HCT116 (cell line): ENCODE measurements around the gene PLEKHA6. TPM values are rescaled to one million over a fixed set of nuclear protein-coding genes. Genes with fewer than 3 reads are reported as not detected.
"Not testable (repeated sequence)": the region's sequence is repeated elsewhere in the genome, so short reads cannot be mapped to it uniquely, and the experiment has no call there.

ENCODE experiments used
- ATAC-seq: fragments of 200-7000 bp; cut with Tn5 transposase; 2 replicates; pipeline ENCODE4 v1.9.1; 2020; ENCODE audit warnings: mild to moderate bottlenecking, moderate library complexity
- BruUV-seq: library from RNA; stranded (reverse); fragments of 400-500 nt; replicated peaks from 2 replicates; lab custom pipeline; 2021; lab: Mats Ljungman, UMichigan
- CTCF ChIA-PET: fragments of 300-600 bp; sonication (Branson Sonifier 250); formaldehyde crosslinking; loops from one replicate; lab custom pipeline; 2021; ENCODE audit warnings: antibody characterized with exemption; lab: Charles Lee
- POLR2A ChIA-PET: fragments of 300-600, 350-600 bp; sonication (Branson Sonifier 250); formaldehyde crosslinking; loops from one replicate; lab custom pipeline; 2021; ENCODE audit warnings: antibody characterized with exemption; lab: Charles Lee
- RAD21 ChIA-PET, 2 experiments: fragments of 300-600 bp; sonication (Branson Sonifier 250); formaldehyde crosslinking; loops; one replicate each; lab custom pipeline; 2023; ENCODE audit warnings: low total read pairs in 2 of 2; ENCODE audit not compliant: uncharacterized antibody in 2 of 2, unreplicated experiment in 2 of 2, low non-redundant PET in 1 of 2; lab: Charles Lee
- DNase-seq: peaks from one replicate; pipeline ENCODE4 v3.0.0-alpha.2; 2010; ENCODE audit warnings: low read depth, low spot score
- H2AFZ ChIP-seq: fragments of 200-600 bp; shearing (Covaris generic), sonication (generic); 2 replicates; pipeline ENCODE4 v1.6.1; 2017; ENCODE audit warnings: low read depth, mixed run types, mixed read lengths, antibody characterized with exemption, low read length; ENCODE audit not compliant: poor library complexity, severe bottlenecking
- H3K27ac ChIP-seq: 2 replicates; pipeline ENCODE4 v1.5.1; 2012; ENCODE audit warnings: low read depth, low read length
- H3K27me3 ChIP-seq: fragments of 200-600 bp; sonication (generic); 2 replicates; pipeline ENCODE4 v1.6.1; 2016; ENCODE audit warnings: mixed run types, low read length, mixed read lengths; ENCODE audit not compliant: insufficient read depth
- H3K36me3 ChIP-seq, 2 experiments: fragments of 200-500 bp in 1 of 2; fragments of 200-600 bp in 1 of 2; sonication (Bioruptor generic) in 1 of 2; sonication (generic) in 1 of 2; 2 replicates each; pipeline versions ENCODE4 v1.5.1 to v1.6.1; 2014 to 2016; ENCODE audit warnings: low read length in 2 of 2, inconsistent platforms in 1 of 2, mixed read lengths in 1 of 2, mixed run types in 1 of 2; ENCODE audit not compliant: insufficient read depth in 2 of 2, control insufficient read depth in 1 of 2
- H3K4me1 ChIP-seq, 2 experiments: fragments of 200-600 bp in 1 of 2; sonication (generic) in 1 of 2; 2 replicates each; pipeline versions ENCODE4 v1.5.1 to v1.6.1; 2012 to 2017; ENCODE audit warnings: low read length in 2 of 2, inconsistent platforms in 1 of 2, mild to moderate bottlenecking in 1 of 2, mixed read lengths in 1 of 2, mixed run types in 1 of 2, moderate library complexity in 1 of 2; ENCODE audit not compliant: insufficient read depth in 2 of 2, control insufficient read depth in 1 of 2
- H3K4me2 ChIP-seq: fragments of 200-600 bp; sonication (generic); 2 replicates; pipeline ENCODE4 v1.6.1; 2017; ENCODE audit warnings: mixed run types, low read length, mixed read lengths
- H3K4me3 ChIP-seq, 2 experiments: fragments of 200-600 bp in 1 of 2; sonication (generic) in 1 of 2; replicated peaks in 1 of 2; 2 replicates each; pipeline ENCODE4 v1.5.1; 2011 to 2016; ENCODE audit warnings: low read length in 2 of 2, control low read depth in 1 of 2, low read depth in 1 of 2, mild to moderate bottlenecking in 1 of 2, mixed read lengths in 1 of 2, mixed run types in 1 of 2
- H3K79me2 ChIP-seq: fragments of 200-600 bp; sonication (generic); 2 replicates; pipeline ENCODE4 v1.6.1; 2017; ENCODE audit warnings: mild to moderate bottlenecking, mixed run types, low read length, moderate library complexity, mixed read lengths; ENCODE audit not compliant: insufficient read depth
- H3K9ac ChIP-seq: fragments of 200-600 bp; sonication (generic); 2 replicates; pipeline ENCODE4 v1.6.1; 2016; ENCODE audit warnings: low read length, mixed read lengths
- H3K9me2 ChIP-seq: fragments of 200-600 bp; sonication (generic), shearing (Covaris generic); 2 replicates; pipeline ENCODE4 v1.6.1; 2017; ENCODE audit warnings: mixed run types, mild to moderate bottlenecking, moderate library complexity; ENCODE audit not compliant: insufficient read depth
- H3K9me3 ChIP-seq, 2 experiments: fragments of 200-500 bp in 1 of 2; fragments of 200-600 bp in 1 of 2; sonication (Bioruptor generic) in 1 of 2; sonication (generic) in 1 of 2; 2 replicates each; pipeline ENCODE4 v1.6.1; 2014 to 2017; ENCODE audit warnings: low read length in 2 of 2, mixed read lengths in 2 of 2, inconsistent platforms in 1 of 2, low read depth in 1 of 2, mild to moderate bottlenecking in 1 of 2, mixed run types in 1 of 2, moderate library complexity in 1 of 2; ENCODE audit not compliant: control insufficient read depth in 1 of 2, insufficient read depth in 1 of 2
- H4K20me1 ChIP-seq: fragments of 200-600 bp; sonication (generic), shearing (Covaris generic); 2 replicates; pipeline ENCODE4 v1.6.1; 2017; ENCODE audit warnings: mixed run types, mild to moderate bottlenecking, moderate library complexity; ENCODE audit not compliant: insufficient read depth
- EZH2phosphoT487 ChIP-seq: fragments of 200-600 bp; IDR thresholded peaks from 2 replicates; pipeline ENCODE4 v1.6.1; 2018; ENCODE audit warnings: antibody characterized with exemption, borderline replicate concordance
- TCF7L2 ChIP-seq: IDR thresholded peaks from 2 replicates; pipeline ENCODE4 v1.7.0; 2011; ENCODE audit warnings: borderline replicate concordance, inconsistent platforms; ENCODE audit not compliant: insufficient read depth, insufficient read length; ENCODE audit errors: extremely low read depth
- intact Hi-C: fragments of 100-400 bp; cut with micrococcal nuclease; formaldehyde crosslinking; loops from 2 replicates; pipeline ENCODE4 v1.10.0; 2022
- total RNA-seq: library from RNA; stranded (reverse); gene quantifications from one replicate; pipeline ENCODE4 v1.2.1, GENCODE V29; 2021; ENCODE audit not compliant: unreplicated experiment

The PLEKHA6 gene
- total RNA-seq, 1 experiment from 2014 or later, result 13.1 TPM

GRCh38 chr1:204240233-204240632, 119.5 kb downstream of the PLEKHA6 start:
- Histone ChIP-seq H3K9ac (no peak overlapping the region), H3K36me3 (no peaks in the 10 kb centered on the region), H3K4me1 (no peaks in the 10 kb centered on the region), H3K27me3 (no peaks in the 10 kb centered on the region), H2AFZ (no peak overlapping the region), H3K9me3 (no peaks in the 10 kb centered on the region), H3K4me3 (no peak overlapping the region), H3K27ac (no peak overlapping the region), H3K79me2 (no peaks in the 10 kb centered on the region), H4K20me1 (no peaks in the 10 kb centered on the region), H3K4me2 (no peak overlapping the region), H3K9me2 (no peaks in the 10 kb centered on the region)
- DNase-seq (no peak), ATAC-seq (no peak)
- intact Hi-C loops, result no loop called here
- TF ChIP-seq TCF7L2 (no peak), EZH2phosphoT487 (no peak)
- RAD21 ChIA-PET, result no interaction called here
- no TSS peak for BruUV-seq
- CTCF ChIA-PET, result no interaction called here
- POLR2A ChIA-PET, result no interaction called here

DNA sequence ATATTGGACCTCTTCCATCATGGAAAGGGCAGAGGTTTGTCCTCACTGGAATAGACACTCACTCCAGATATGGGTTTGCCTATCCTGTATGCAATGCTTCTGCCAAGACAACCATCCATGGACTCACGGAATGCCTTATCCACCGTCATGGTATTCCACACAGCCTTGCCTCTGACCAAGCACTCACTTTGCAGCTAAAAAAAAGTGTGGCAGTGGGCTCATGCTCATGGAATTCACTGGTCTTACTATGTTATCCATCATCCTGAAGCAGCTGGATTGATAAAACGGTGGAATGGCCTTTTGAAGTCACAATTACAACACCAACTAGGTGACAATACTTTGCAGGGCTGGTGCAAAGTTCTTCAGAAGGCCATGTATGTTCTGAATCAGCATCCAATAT, 120.3 kb downstream of the PLEKHA6 start:
- ATAC-seq, DNase-seq, H3K79me2 ChIP-seq, H3K9me3 ChIP-seq, H4K20me1 ChIP-seq, H2AFZ ChIP-seq, intact Hi-C loops, POLR2A ChIA-PET, H3K36me3 ChIP-seq, H3K27ac ChIP-seq, BruUV-seq, H3K4me2 ChIP-seq, RAD21 ChIA-PET, H3K27me3 ChIP-seq, H3K4me1 ChIP-seq, CTCF ChIA-PET, H3K9me2 ChIP-seq, H3K4me3 ChIP-seq, H3K9ac ChIP-seq: not testable (repeated sequence)

DNA sequence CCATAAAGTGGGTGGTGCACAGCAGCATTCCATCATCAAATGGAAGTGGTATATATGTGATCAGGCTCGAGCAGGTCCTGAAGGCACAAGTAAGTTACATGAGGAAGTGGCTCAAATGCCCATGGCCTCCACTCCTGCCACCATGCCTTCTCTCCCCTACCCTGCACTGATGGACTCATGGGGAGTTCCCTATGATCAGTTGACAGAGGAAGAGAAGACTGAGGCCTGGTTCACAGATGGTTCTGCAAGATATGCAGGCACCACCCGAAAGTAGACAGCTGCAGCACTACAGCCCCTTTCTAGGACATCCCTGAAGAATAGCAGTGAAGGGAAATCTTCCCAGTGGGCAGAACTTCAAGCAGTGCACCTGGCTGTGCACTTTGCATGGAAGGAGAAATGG, 121.2 kb downstream of the PLEKHA6 start:
- H3K27me3 ChIP-seq, RAD21 ChIA-PET, H3K79me2 ChIP-seq, H3K4me1 ChIP-seq, H3K4me2 ChIP-seq, H3K27ac ChIP-seq, H3K36me3 ChIP-seq, H3K9ac ChIP-seq, intact Hi-C loops, H4K20me1 ChIP-seq, ATAC-seq, BruUV-seq, DNase-seq, H2AFZ ChIP-seq, H3K4me3 ChIP-seq, POLR2A ChIA-PET, H3K9me2 ChIP-seq, CTCF ChIA-PET, H3K9me3 ChIP-seq: not testable (repeated sequence)

DNA sequence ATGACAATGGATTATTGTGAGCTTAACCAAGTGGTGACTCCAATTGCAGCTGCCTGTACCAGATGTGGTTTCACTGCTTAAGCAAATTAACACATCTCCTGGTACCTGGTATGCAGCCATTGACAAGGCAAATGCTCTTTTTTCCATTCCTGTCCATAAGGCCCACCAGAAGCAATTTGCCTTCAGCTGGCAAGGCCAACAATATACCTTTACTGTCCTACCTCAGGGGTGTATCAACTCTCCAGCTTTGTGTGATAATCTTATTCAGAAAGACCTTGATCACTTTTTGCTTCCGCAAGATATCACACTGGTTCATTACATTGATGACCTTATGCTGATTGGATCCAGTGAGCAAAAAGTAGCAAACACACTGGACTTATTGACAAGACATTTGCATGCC, 122.2 kb downstream of the PLEKHA6 start:
- DNase-seq, H3K9me3 ChIP-seq, H3K79me2 ChIP-seq, POLR2A ChIA-PET, H3K36me3 ChIP-seq, H3K4me1 ChIP-seq, H3K27ac ChIP-seq, ATAC-seq, H4K20me1 ChIP-seq, H3K27me3 ChIP-seq, intact Hi-C loops, CTCF ChIA-PET, H2AFZ ChIP-seq, BruUV-seq, H3K9ac ChIP-seq, H3K9me2 ChIP-seq, H3K4me2 ChIP-seq, RAD21 ChIA-PET, H3K4me3 ChIP-seq: not testable (repeated sequence)
